ENCODE results near the gene WSB1.
"Not testable (repeated sequence)": the region's sequence is repeated elsewhere in the genome, so short reads cannot be mapped to it uniquely, and the experiment has no call there.

WSB1 gene

GRCh38 chr17:27318633-27319032 is 24.7 kb downstream of the WSB1 start:
- DNase-seq: no peak

GRCh38 chr17:27319541-27320221 is 25.8 kb downstream of the WSB1 start:
- peak; percentile 96 for DNase-seq

DNA sequence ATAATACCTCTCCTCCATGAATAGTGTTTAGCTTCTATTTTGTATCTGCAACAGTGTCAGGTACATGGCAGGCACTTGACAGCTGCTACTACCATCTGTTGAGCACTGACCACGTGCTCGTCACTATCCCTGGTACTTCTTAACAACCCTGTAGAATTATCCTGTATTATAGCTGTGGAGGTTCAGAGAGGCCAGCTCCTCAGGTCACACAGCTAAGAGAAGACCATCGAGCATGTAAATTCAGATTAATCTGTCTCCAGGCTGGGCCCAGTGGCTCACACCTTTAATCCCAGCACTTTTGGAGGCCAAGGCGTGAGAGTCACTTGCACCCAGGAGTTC is 26.3 kb downstream of the WSB1 start:
- peak; percentile 96 for DNase-seq

GRCh38 chr17:27321372-27321771 is 27.5 kb downstream of the WSB1 start:
- DNase-seq: peak; percentile 53

DNA sequence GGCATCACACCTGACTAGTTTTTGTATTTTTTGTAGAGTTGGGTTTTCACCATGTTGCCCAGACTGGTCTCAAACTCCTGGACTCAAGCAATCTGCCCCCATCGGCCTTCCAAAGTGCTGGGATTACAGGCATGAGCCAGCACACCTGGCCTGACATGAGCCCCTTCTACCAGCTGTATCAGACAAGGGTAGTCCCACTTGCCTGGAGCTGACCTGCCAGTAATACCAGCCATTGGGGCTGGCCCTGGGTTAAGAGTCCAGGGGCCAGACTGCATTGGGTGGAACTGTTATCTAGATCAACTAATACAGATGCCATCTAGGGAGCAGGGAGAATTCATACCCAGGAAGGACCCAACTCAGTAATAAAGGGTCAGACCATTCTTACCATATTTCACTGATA is 28.1 kb downstream of the WSB1 start:
- DNase-seq: no peak

GRCh38 chr17:27322690-27323508 is 29.0 kb downstream of the WSB1 start:
- DNase-seq: no peak

- no peak for DNase-seq
These were observed 29.8 kb downstream of the WSB1 start for GRCh38 chr17:27323538-27324215.

GRCh38 chr17:27324771-27325339 is 30.9 kb downstream of the WSB1 start:
- DNase-seq: no peak

DNA sequence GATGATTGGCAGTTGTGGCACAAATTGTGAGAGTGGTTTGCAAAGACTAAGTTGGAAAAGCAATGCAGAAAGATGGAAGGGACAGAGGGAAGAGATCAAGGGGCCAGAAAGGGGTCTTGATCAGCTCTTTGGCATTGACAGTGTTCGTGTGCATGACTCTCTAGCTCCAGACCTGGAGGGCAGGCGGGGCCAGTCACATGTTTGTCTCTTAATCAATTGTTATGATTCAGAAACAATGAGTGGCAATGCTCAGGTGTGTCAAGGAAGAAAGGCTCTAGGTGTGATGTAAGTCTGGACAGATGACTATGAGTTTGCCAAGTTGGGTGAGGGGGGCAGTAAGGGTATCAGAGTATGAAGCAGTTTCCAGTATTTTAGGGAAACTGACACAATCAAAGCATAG is 32.1 kb downstream of the WSB1 start:
- DNase-seq: no peak

- no peak for DNase-seq
These were observed 32.7 kb downstream of the WSB1 start for GRCh38 chr17:27326585-27326984.

DNA sequence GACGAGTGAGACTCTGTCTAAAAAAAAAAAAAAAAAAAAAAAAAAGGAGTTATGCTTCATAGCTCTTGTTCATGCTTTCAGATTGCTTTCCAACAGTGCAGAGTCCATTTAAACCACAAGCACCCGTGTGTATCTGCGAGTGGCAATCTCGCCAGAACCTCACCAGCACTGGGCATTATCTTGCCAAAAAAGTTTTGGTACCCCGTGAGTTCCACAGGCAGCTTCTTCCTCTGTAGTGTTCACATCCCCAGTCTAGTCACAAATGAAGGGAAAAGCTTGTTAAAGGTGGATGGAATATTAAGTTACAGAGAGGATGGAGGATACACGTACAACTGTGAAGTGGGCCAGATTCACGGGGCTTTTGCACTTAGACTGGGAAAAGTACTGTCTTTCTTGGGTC is 33.5 kb downstream of the WSB1 start:
- DNase-seq: no peak

DNA sequence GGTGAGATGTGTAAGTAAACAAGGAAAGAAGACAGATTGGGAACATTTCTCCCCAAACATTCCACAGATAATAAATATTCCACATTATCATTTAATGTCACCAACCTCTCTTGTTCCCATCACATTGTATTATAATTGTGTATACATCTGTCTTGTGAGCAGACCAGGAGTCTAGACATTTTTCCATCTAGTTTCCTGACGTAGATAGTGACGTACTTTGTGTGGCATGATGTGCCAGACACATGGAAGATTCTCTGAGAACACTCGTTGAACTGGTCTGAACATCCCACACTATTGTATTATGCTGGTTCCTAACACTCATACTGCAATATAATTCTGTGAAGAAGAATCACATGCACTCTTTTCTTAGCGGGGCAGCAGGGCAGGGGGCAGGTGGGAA is 34.0 kb downstream of the WSB1 start:
- no peak for DNase-seq

- DNase-seq: not testable (repeated sequence)
These were observed 34.8 kb downstream of the WSB1 start for GRCh38 chr17:27328686-27329085.

DNA sequence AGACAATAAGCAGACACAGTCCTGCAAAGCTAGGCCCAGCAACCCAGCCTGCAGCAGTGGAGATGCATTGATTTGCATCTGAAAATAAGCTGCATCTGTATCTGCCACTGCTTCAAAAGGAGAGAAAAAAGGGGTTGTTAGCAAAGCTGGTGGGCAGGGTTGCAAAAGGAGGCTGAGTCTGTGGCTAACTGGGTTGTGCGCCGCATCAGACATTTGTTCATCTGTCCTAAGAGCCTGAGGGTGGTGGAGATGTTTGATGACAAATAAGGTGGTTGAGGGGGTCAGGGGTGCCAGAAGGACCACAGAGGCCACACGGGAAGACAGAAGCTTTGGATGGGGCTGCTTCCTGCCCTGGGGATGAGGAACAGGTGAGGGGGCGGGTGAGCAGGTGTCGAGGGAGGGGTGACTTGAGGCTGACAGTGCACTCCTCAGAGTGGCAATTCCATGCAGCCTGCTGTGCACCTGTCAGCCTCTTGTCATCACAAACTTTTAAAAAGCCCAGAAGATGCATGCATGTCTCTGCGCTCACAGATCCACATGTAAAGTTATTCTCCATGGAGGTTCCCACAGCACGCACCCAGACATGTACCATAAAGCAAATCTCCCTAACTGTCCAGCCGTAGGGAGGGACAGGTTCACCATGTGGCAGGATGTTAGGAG is 35.4 kb downstream of the WSB1 start:
- DNase-seq: peak; percentile 54

- no peak for DNase-seq
These were observed 38.1 kb downstream of the WSB1 start for GRCh38 chr17:27332047-27332393.

DNA sequence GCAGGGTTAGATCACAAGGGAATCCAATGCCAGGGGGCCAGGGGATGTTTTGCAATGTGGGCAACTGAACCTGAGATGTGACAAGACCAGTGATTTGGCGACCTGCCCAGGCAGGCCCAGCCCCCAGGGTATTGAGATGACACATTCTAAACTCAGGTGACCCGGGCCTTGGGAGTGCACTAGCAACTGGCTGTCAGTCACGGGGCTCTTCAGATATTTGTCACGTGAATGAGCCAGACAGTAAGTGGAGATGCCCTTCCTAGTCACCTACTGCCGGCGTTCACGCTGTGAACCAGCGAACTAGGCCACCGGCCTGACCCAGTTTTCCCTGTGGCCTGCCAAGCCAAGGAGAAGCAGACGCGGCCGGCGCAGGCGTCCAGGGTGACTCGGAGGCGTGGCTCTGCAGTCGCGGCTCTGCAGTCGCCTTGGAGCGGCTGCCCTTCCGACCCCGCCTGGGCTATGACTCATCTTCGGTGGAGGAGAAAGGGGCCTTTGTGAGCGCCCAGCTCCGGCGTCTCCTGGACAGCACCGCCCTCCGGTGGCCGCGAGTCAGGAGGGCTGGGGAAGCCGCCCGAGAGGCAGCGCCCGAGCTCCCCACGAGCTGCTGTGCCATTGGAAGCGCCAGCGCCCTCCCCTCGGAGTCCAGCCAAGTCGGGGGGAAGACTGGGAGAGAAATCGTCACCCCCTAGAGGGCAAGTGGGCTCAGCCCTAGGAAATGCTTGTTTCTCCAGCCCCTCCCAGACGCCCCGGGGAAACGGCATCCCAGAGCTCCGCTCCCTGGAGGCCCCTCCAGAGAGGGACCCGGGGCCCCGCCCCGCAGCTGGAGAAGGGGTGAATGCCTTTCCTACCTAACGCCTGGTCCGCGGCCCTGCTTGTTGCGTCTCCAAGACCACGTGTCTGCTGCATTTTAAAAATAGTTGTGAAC is 38.8 kb downstream of the WSB1 start:
- DNase-seq: peak; percentile 98

DNA sequence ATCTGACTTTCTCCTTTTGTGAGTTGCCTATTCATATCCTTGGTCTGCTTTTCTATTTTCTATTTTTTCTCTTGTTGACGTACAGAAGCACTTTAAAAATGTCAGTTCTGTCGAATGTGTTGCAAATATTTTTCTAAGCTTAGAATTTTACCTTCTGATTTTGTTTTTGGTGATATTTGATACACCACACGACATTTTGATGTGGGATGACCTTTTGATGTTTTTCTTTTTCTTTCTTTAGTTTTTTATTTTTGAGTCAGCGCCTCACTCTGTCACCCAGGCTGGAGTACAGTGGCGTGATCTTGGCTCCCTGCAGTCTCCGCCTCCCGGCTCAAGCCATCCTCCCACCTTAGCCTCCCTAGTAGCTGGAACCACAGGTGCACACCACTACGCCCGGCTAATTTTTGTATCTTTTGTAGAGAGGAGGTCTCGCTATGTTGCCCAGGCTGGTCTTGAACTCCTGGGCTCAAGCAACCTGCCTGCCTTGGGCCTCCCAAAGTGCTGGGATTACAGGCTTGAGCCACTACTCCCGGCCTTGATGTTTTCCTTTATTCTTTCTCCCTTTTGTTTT is 39.6 kb downstream of the WSB1 start:
- no peak for DNase-seq

DNA sequence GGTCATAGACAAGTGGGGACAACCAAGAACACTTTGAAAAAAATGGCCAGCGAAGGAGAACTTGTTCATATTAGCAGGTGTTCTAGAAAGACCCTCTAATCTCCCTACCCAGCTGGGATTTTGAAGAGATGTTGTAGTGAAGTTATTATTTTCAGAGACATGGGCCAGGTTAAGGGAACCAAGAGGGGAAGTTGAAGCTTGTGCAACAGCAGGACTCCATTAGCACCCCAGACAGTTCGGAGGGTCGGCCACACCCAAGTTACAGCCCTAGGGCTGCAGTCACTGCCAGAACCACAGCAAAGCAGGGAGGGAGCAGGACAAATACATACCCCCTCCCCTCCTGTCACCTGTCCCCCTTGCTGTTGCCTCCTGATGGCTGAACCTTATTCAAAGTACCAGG is 42.3 kb downstream of the WSB1 start:
- DNase-seq: no peak

GRCh38 chr17:27338536-27338985 is 44.6 kb downstream of the WSB1 start:
- no peak for DNase-seq

GRCh38 chr17:27339198-27339835 is 45.4 kb downstream of the WSB1 start:
- DNase-seq: no peak

Measured in NCI-H2171 treated with DMSO at 0.1 percent for 48 hours (cell line).